Loucy (cell line): Measurements from ENCODE around the gene KIF13A.

Experiments
- H2AFZ ChIP-seq: fragments of 200-600 bp; sonication (generic); 2 replicates; pipeline ENCODE4 v1.6.0; 2016; ENCODE audit warnings: antibody characterized with exemption, mild to moderate bottlenecking, low read length, moderate library complexity
- H3F3A ChIP-seq: fragments of 200-600 bp; 2 replicates; pipeline ENCODE4 v1.6.0; 2016; ENCODE audit warnings: antibody characterized with exemption, low read depth, mild to moderate bottlenecking
- H3K27me3 ChIP-seq: fragments of 200-600 bp; sonication (generic); 2 replicates; pipeline ENCODE4 v1.6.1; 2014; ENCODE audit warnings: low read length, mild to moderate bottlenecking; ENCODE audit not compliant: insufficient read depth, poor library complexity, severe bottlenecking
- H3K36me3 ChIP-seq: fragments of 200-600 bp; sonication (generic); 2 replicates; pipeline ENCODE4 v1.6.1; 2016; ENCODE audit warnings: low read length; ENCODE audit not compliant: insufficient read depth
- H3K4me1 ChIP-seq: fragments of 200-600 bp; sonication (generic); 2 replicates; pipeline ENCODE4 v1.5.1; 2014; ENCODE audit warnings: low read length, mild to moderate bottlenecking; ENCODE audit not compliant: insufficient read depth, poor library complexity, severe bottlenecking
- H3K4me2 ChIP-seq: fragments of 200-600 bp; sonication (generic); 2 replicates; pipeline ENCODE4 v1.6.0; 2014; ENCODE audit warnings: antibody characterized with exemption, low read length, low read depth, mild to moderate bottlenecking; ENCODE audit not compliant: poor library complexity, severe bottlenecking
- H3K4me3 ChIP-seq: fragments of 200-600 bp; sonication (generic); 2 replicates; pipeline ENCODE4 v1.5.1; 2014; ENCODE audit warnings: low read length, mild to moderate bottlenecking, mixed read lengths; ENCODE audit not compliant: poor library complexity, severe bottlenecking
- H3K79me2 ChIP-seq: fragments of 200-600 bp; sonication (generic); 2 replicates; pipeline ENCODE4 v1.6.1; 2014; ENCODE audit warnings: low read length; ENCODE audit not compliant: insufficient read depth
- H3K9ac ChIP-seq: fragments of 200-600 bp; sonication (generic); 2 replicates; pipeline ENCODE4 v1.6.0; 2014; ENCODE audit warnings: mild to moderate bottlenecking, low read depth, low read length, moderate library complexity; ENCODE audit not compliant: poor library complexity, severe bottlenecking
- H3K9me2 ChIP-seq: fragments of 200-600 bp; sonication (generic); replicated peaks from 2 replicates; pipeline ENCODE4 v1.6.1; 2016; ENCODE audit warnings: low read depth, low read length, mixed read lengths
- H3K9me3 ChIP-seq: fragments of 200-600 bp; sonication (generic); 2 replicates; pipeline ENCODE4 v1.6.1; 2014; ENCODE audit warnings: mild to moderate bottlenecking, antibody characterized with exemption, low read length, low read depth; ENCODE audit not compliant: insufficient read depth
- H4K20me1 ChIP-seq: fragments of 200-600 bp; sonication (generic); 2 replicates; pipeline ENCODE4 v1.6.0; 2014; ENCODE audit warnings: antibody characterized with exemption, low read length, mild to moderate bottlenecking; ENCODE audit not compliant: insufficient read depth, poor library complexity, severe bottlenecking
- EZH2phosphoT487 ChIP-seq: fragments of 200-600 bp; IDR thresholded peaks from 2 replicates; pipeline ENCODE4 v1.6.1; 2018; ENCODE audit warnings: antibody characterized with exemption, mild to moderate bottlenecking, moderate library complexity, borderline replicate concordance
- TF ChIP-seq, protein P1 (sequence below): fragments of 200-600 bp; sonication (generic); conservative IDR thresholded peaks from 2 replicates; pipeline ENCODE4 v1.5.1; 2014; ENCODE audit warnings: mild to moderate bottlenecking, antibody characterized with exemption, low read length

The KIF13A gene

DNA sequence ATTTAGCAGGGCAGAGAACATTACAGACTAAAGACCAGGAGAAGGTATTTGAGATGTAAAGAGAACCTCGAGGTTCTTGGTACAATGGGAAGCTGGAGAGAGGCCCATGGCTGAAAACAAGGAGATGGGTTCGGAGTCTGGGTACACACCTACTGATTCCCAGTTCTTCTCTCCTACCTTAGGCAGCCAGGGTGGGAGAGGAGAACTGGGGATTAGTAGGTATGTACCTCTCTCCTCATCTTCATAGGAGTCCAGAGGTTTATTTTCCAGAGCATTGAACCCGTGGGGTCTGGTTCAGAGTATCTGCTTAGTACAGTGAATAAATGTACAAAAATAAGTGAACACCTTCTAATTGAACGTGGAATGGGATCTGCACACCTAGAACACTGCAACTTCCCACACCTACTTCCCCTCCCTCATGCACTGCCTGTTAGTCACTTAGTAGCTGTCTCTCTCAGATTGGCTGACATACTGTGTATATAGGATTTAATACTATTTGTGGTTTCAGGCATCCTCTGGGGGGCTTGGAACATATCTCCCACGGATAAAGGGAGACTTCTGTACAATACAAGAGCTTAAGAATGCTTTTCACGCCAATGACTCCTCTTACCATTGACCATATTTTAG, 257.2 kb downstream of the KIF13A start:
- Histone ChIP-seq H3F3A (no peaks in the 10 kb centered on the region), H3K79me2 (no peaks in the 10 kb centered on the region), H3K9ac (no peak overlapping the region), H4K20me1 (no peaks in the 10 kb centered on the region), H3K27me3 (no peaks in the 10 kb centered on the region), H3K36me3 (no peaks in the 10 kb centered on the region), H3K9me3 (no peaks in the 10 kb centered on the region), H3K4me2 (no peak overlapping the region), H3K9me2 (no peaks in the 10 kb centered on the region), H3K4me1 (no peaks in the 10 kb centered on the region), H2AFZ (no peak overlapping the region), H3K4me3 (no peak overlapping the region)
- TF ChIP-seq, protein P1, sequence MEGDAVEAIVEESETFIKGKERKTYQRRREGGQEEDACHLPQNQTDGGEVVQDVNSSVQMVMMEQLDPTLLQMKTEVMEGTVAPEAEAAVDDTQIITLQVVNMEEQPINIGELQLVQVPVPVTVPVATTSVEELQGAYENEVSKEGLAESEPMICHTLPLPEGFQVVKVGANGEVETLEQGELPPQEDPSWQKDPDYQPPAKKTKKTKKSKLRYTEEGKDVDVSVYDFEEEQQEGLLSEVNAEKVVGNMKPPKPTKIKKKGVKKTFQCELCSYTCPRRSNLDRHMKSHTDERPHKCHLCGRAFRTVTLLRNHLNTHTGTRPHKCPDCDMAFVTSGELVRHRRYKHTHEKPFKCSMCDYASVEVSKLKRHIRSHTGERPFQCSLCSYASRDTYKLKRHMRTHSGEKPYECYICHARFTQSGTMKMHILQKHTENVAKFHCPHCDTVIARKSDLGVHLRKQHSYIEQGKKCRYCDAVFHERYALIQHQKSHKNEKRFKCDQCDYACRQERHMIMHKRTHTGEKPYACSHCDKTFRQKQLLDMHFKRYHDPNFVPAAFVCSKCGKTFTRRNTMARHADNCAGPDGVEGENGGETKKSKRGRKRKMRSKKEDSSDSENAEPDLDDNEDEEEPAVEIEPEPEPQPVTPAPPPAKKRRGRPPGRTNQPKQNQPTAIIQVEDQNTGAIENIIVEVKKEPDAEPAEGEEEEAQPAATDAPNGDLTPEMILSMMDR, result no peak
- no peak for TF ChIP-seq EZH2phosphoT487

GRCh38 chr6:17729223-17730077, 258.0 kb downstream of the KIF13A start:
- no peaks in the 10 kb centered on the region for H3K27me3 ChIP-seq
- no peaks in the 10 kb centered on the region for H3K9me2 ChIP-seq
- no peak overlapping the region for H3K4me3 ChIP-seq
- H3K9me3 ChIP-seq, result no peaks in the 10 kb centered on the region
- H2AFZ ChIP-seq, result no peak overlapping the region
- H3K4me2 ChIP-seq, result no peak overlapping the region
- no peaks in the 10 kb centered on the region for H3F3A ChIP-seq
- no peaks in the 10 kb centered on the region for H3K36me3 ChIP-seq
- no peaks in the 10 kb centered on the region for H3K4me1 ChIP-seq
- H3K9ac ChIP-seq, result no peak overlapping the region
- no peaks in the 10 kb centered on the region for H3K79me2 ChIP-seq
- TF ChIP-seq EZH2phosphoT487, result no peak
- TF ChIP-seq, protein P1, result no peak
- no peaks in the 10 kb centered on the region for H4K20me1 ChIP-seq

DNA sequence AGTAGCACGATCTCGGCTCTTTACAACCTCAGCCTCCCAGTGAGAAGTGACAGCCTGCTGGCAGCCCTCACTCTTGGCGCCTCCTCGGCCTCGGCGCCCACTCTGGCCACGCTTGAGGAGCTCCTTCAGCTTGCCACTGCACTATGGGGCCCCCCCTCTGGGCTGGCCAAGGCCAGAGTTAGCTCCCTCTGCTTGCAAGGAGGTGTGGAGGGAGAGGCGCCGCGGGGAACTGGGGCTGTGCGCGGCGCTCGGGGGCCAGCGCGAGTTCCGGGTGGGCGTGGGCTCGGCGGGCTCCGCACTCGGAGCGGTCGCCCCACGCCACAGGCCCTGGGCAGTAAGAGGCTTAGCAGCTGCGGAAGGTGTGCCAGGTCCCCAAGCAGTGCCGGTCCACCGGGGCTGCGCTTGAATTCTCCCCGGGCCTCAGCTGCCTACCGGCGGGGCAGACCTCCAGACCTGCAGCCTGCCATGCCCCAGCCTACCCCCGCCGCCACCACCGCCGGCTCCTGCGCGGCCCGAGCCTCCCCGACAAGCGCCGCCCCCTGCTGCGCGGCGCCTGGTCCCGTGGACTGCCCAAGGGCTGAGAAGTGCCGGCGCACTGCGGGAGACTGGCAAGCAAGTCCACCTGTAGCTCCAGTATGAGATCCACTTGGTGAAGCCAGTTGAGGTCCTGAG, 258.7 kb downstream of the KIF13A start:
- Histone ChIP-seq H3K4me2 (no peak overlapping the region), H3K9ac (no peak overlapping the region), H3K27me3 (no peaks in the 10 kb centered on the region), H3K36me3 (no peaks in the 10 kb centered on the region), H3K9me3 (no peaks in the 10 kb centered on the region), H3K4me3 (no peak overlapping the region), H3K79me2 (no peaks in the 10 kb centered on the region), H3K4me1 (no peaks in the 10 kb centered on the region), H3K9me2 (no peaks in the 10 kb centered on the region), H3F3A (no peaks in the 10 kb centered on the region), H4K20me1 (no peaks in the 10 kb centered on the region), H2AFZ (no peak overlapping the region)
- no peak for TF ChIP-seq EZH2phosphoT487
- TF ChIP-seq, protein P1, result no peak
